ENCODE data around the gene SH2D3C.

The SH2D3C gene

DNA sequence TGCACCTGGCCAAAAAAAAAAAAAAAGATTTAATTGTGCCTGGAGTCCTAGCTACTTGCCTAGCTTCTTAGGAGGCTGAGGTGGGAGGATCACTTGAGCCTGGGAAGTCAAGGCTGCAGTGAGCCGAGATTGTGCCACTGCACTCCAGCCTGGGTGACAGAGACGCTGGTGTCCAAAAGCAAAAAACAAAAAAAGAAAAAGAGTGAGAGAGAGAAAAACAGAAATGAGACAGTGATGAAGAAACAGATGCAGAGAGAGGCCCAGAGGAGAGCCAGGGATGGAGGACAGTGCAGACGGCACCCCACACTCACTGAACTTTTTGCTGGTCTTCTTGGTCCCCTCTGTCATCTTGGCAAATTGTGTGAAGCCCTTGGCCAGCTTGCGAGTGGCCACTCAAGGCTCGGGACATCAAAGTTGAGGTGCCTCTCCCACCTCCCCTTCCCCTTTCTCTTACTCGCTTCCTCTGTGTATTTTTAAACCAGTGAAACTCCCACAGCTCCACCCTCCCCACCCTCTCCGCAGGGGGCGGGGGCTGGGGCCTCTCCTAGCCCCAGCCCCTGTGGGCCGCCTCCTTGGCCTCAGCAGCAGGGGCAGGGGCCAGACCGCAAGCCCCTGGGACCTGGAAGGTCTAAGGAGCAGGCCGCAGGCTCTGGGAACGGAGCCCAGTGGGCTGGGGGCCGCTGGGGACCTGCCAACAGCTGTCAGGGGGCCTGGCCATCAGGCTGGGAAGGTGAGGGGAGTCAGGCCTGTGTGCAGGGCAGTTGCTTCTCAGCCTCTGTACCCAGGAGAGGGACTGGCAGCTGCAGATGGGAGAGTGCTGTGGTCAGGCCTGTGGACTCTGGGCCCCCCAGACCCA lies at the start of gene SH2D3C:
SH2D3C (minus strand) TSS at position 387 of the 856 bp plus-strand sequence; CDS start at position 348, 39 bp downstream.
- no peaks in the 10 kb centered on the region for H3K9me3 Mint-ChIP-seq
- H3K27me3 Mint-ChIP-seq (ENCODE audit: low read depth) = peaks cover under 1% of the 10 kb centered on the region
- peak within 1 kb of the TSS; percentile 51 to 67 (median 63) for H3K4me3 Mint-ChIP-seq
- peak within 1 kb of the TSS; percentile 63 to 88 (median 82) for H3K27ac Mint-ChIP-seq
- no peaks in the 10 kb centered on the region for H3K36me3 Mint-ChIP-seq (ENCODE audit: low read depth)
- TF ChIP-seq, protein P1, sequence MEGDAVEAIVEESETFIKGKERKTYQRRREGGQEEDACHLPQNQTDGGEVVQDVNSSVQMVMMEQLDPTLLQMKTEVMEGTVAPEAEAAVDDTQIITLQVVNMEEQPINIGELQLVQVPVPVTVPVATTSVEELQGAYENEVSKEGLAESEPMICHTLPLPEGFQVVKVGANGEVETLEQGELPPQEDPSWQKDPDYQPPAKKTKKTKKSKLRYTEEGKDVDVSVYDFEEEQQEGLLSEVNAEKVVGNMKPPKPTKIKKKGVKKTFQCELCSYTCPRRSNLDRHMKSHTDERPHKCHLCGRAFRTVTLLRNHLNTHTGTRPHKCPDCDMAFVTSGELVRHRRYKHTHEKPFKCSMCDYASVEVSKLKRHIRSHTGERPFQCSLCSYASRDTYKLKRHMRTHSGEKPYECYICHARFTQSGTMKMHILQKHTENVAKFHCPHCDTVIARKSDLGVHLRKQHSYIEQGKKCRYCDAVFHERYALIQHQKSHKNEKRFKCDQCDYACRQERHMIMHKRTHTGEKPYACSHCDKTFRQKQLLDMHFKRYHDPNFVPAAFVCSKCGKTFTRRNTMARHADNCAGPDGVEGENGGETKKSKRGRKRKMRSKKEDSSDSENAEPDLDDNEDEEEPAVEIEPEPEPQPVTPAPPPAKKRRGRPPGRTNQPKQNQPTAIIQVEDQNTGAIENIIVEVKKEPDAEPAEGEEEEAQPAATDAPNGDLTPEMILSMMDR (IDR thresholded peaks at IDR 0.05; ENCODE audit: unreplicated experiment in 3 of 3) = no peak
- peaks cover 12% of the 10 kb centered on the region for H3K4me1 Mint-ChIP-seq

DNA sequence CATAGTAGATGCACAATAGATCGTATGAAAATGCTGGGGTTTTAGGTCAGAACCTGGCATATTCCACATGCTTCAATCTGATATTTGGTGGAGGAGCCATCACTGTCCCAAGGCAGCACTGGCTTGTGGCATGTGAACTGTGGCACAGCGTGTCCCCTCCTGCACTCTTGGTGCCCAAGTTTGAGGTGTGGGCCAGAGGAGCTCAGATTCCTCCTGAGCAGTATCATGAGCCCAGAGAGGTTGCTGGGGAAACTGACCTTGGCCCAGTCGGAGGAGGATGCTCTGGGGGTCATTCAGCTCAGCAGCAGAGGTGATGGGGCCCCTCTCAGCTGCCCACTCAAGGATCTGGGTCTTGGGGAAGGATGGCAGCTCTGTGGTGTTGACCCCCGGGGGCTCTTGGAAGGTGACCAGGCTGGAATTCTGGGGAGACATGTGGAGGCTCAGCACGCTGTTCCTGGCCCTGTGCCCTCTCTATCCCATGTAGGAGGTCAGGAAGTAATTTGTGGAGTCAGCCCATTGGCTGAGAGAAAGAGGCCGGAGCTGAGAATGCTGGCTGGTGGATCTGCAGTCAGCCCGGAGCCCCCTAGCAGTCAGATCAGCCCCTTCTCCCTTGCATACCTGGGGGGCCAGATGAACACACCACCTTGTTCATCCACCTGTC lies 47.9 kb upstream of the SH2D3C start:
- Mint-ChIP-seq H3K36me3 (ENCODE audit: low read depth) (no peaks in the 10 kb centered on the region), H3K4me1 (peaks cover 47% of the 10 kb centered on the region), H3K27me3 (ENCODE audit: low read depth) (peaks cover 3% of the 10 kb centered on the region), H3K27ac (peak overlapping the region; percentile 89 to 98 (median 95)), H3K9me3 (no peaks in the 10 kb centered on the region), H3K4me3 (peak overlapping the region in 2 of 3 experiments; percentile 53 to 60)
- TF ChIP-seq, protein P1 (IDR thresholded peaks at IDR 0.05; ENCODE audit: unreplicated experiment in 3 of 3) = no peak

GRCh38 chr9:127825319-127826051 lies 47.0 kb upstream of the SH2D3C start:
- H3K27me3 Mint-ChIP-seq (ENCODE audit: low read depth) = peaks cover 3% of the 10 kb centered on the region
- peak overlapping the region in 1 of 3 experiments; percentile 21 for H3K4me3 Mint-ChIP-seq
- H3K27ac Mint-ChIP-seq = peak overlapping the region in 2 of 3 experiments; percentile 25 to 35
- H3K4me1 Mint-ChIP-seq = peaks cover 42% of the 10 kb centered on the region
- no peaks in the 10 kb centered on the region for H3K9me3 Mint-ChIP-seq
- TF ChIP-seq, protein P1 (IDR thresholded peaks at IDR 0.05; ENCODE audit: unreplicated experiment in 3 of 3) = peak; percentile 37 to 63 (median 47)
- no peaks in the 10 kb centered on the region for H3K36me3 Mint-ChIP-seq (ENCODE audit: low read depth)

GRCh38 chr9:127822108-127822507 lies 43.6 kb upstream of the SH2D3C start:
- H3K9me3 Mint-ChIP-seq = no peaks in the 10 kb centered on the region
- H3K27ac Mint-ChIP-seq = no peak overlapping the region
- H3K36me3 Mint-ChIP-seq (ENCODE audit: low read depth) = peaks cover 4% of the 10 kb centered on the region
- H3K27me3 Mint-ChIP-seq (ENCODE audit: low read depth) = peaks cover 3% of the 10 kb centered on the region
- TF ChIP-seq, protein P1 (IDR thresholded peaks at IDR 0.05; ENCODE audit: unreplicated experiment in 3 of 3) = no peak
- no peak overlapping the region for H3K4me3 Mint-ChIP-seq
- H3K4me1 Mint-ChIP-seq = peaks cover 34% of the 10 kb centered on the region

DNA sequence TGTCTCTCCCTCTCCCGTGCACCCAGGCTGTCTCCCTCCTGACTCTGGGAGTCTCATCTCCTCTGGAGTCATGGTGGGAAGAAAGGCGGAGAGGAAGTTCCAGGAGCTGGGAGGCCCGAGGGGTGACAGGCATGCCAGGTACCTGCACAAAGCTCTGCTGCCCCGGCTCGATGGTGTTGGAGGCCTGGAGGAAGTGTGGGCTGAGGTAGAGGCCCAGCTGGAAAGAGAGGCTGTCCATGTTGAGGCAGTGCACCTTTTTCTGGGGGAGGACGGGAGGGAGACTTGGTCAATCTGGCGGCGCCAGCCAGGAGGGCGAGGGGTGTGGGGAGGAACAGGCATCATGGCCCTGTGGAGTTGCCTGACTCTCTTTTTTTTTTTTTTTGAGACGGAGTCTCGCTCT lies 40.1 kb upstream of the SH2D3C start:
- no peak overlapping the region for H3K4me3 Mint-ChIP-seq
- peak overlapping the region in 1 of 3 experiments; percentile 92 for H3K27ac Mint-ChIP-seq
- no peaks in the 10 kb centered on the region for H3K9me3 Mint-ChIP-seq
- no peaks in the 10 kb centered on the region for H3K27me3 Mint-ChIP-seq (ENCODE audit: low read depth)
- peaks cover 23% of the 10 kb centered on the region for H3K4me1 Mint-ChIP-seq
- H3K36me3 Mint-ChIP-seq (ENCODE audit: low read depth) = peaks cover 4% of the 10 kb centered on the region
- TF ChIP-seq, protein P1 (IDR thresholded peaks at IDR 0.05; ENCODE audit: unreplicated experiment in 3 of 3) = no peak
